HG03159 (cell line): Measurements from ENCODE around the gene GSC.
"Not testable (repeated sequence)": the region's sequence is repeated elsewhere in the genome, so short reads cannot be mapped to it uniquely, and the experiment has no call there.

Experiments used
- ATAC-seq: cut with Tn5 transposase; IDR thresholded peaks from one replicate; pipeline ENCODE4 v1.9.1; 2021; ENCODE audit warnings: mild to moderate bottlenecking, moderate library complexity; ENCODE audit not compliant: unreplicated experiment

The GSC gene

GRCh38 chr14:94769391-94770250 is at the start of gene GSC:
Gene GSC, minus strand, starts transcription at chr14:94770113. Its CDS starts 98 bp downstream, at chr14:94770015.
- ATAC-seq = no peak

- ATAC-seq = no peak
Observed at GRCh38 chr14:94819531-94819930, 49.6 kb upstream of the GSC start.

GRCh38 chr14:94816113-94816512 is 46.2 kb upstream of the GSC start:
- ATAC-seq = no peak

GRCh38 chr14:94805680-94806288 is 35.9 kb upstream of the GSC start:
- no peak for ATAC-seq

- no peak for ATAC-seq
Observed at GRCh38 chr14:94801225-94801624, 31.3 kb upstream of the GSC start.

- ATAC-seq = not testable (repeated sequence)
Observed at GRCh38 chr14:94800764-94801163, 30.9 kb upstream of the GSC start.

GRCh38 chr14:94797887-94798286 is 28.0 kb upstream of the GSC start:
- no peak for ATAC-seq

GRCh38 chr14:94796278-94796677 is 26.4 kb upstream of the GSC start:
- ATAC-seq = no peak

GRCh38 chr14:94795372-94795771 is 25.5 kb upstream of the GSC start:
- no peak for ATAC-seq

GRCh38 chr14:94793901-94794300 is 24.0 kb upstream of the GSC start:
- ATAC-seq = no peak

- no peak for ATAC-seq
Observed at GRCh38 chr14:94787655-94788054, 17.7 kb upstream of the GSC start.

GRCh38 chr14:94787092-94787491 is 17.2 kb upstream of the GSC start:
- no peak for ATAC-seq

- ATAC-seq = no peak
Observed at GRCh38 chr14:94780536-94781399, 10.9 kb upstream of the GSC start.

GRCh38 chr14:94779713-94780112 is 9.8 kb upstream of the GSC start:
- no peak for ATAC-seq

GRCh38 chr14:94775871-94776210 is 5.9 kb upstream of the GSC start:
- no peak for ATAC-seq

- ATAC-seq = no peak
Observed at GRCh38 chr14:94775091-94775870, 5.4 kb upstream of the GSC start.

GRCh38 chr14:94774344-94775090 is 4.6 kb upstream of the GSC start:
- ATAC-seq = no peak

GRCh38 chr14:94773655-94774343 is 3.9 kb upstream of the GSC start:
- ATAC-seq = no peak

GRCh38 chr14:94773061-94773648 is 3.2 kb upstream of the GSC start:
- no peak for ATAC-seq
